NCI-H146 treated with DMSO at 0.1 percent for 48 hours (cell line): ENCODE results near the gene ABCG2.
"Not testable (repeated sequence)": the region's sequence is repeated elsewhere in the genome, so short reads cannot be mapped to it uniquely, and the experiment has no call there.

Source experiments
- DNase-seq: peaks from one replicate; lab custom pipeline; 2025; ENCODE audit not compliant: unreplicated experiment; lab: John Stamatoyannopoulos, UW

ABCG2 gene

DNA sequence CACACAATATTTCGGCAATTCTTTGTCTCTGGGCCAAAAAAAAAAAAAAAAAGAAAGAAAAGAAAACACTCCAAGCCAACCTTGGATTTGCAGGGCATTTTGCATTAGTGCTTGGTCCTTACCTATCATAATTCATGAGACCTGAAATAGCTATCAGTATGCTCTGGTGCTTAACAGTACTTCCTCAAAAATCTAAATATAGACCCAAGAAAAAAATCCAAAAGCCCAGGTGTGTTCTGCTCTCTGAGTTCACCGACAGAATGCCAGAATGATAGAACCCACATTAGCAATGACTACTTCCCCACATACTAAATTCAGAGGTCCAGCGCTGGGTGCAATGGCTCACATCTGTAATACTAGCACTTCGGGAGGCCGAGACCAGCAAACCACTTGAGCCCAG is 42.9 kb downstream of the ABCG2 start:
- no peak for DNase-seq

DNA sequence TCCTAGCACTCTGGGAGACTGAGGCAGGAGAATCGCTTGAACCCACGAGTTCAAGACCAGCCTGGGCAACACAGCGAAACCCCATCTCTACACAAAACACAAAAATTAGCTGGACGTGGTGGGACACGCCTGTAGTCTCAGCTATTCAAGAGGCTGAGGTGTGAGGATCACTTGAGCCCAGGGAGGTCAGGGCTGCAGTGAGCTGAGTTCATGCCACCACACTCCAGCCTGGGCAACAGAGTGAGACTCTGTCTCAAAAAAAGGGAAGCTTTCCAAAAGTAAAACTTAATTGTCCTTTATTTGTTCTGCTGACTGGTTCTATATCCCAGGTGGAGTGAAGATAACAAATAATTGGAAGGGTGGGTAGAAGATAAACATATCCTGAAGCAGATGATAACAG is 45.6 kb downstream of the ABCG2 start:
- DNase-seq: no peak

DNA sequence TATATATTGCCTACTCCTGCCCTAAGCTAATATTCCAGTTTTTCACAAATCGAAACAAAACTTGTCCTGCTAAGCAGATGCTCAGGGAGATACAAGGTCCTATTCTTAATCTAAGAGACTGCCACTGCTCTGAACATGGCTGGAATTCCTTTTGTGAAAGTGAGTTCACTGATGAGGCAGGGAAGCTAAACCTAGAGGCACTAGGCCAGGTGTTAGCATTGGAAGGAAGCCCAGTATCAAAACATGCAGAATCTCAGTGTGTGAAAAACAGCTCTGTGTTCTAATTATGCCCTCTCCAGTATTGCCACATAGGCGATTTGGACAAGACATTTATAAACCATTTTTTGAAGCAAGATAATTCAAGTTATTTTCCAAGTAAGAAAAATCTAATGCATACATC is 47.6 kb downstream of the ABCG2 start:
- DNase-seq: no peak

DNA sequence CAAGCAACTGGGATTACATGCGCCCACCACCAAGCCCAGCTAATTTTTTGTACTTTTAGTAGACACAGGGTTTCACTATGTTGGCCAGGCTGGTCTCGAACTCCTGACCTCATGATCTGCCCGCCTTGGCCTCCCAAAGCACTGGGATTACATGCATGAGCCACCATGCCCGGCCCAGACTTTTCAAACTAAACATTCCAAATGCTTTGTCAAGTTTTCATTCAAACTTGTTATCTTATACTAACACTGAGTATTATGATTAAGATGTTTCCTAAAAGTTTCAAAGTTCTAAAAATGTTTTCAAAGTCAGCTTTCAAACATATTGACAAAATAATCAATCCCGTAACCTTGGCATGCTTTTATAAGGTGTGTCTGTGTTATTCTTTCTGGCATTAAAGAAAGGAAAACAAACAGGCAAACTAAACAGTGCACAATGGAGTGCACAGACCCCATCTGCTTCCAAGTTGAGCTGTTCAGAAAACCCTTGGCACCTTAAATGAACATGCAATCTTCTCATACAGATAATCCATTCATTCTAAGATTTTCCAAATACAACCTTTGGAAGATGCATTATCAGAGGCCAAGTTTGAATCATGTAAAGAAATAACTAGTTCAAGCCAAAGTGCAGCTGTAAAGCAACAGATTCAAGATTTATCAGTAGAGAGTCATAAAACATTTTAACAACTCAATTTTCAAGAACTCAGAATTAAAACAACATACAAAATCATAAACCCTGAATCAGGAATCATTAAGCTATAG is 49.1 kb downstream of the ABCG2 start:
- DNase-seq: no peak

DNA sequence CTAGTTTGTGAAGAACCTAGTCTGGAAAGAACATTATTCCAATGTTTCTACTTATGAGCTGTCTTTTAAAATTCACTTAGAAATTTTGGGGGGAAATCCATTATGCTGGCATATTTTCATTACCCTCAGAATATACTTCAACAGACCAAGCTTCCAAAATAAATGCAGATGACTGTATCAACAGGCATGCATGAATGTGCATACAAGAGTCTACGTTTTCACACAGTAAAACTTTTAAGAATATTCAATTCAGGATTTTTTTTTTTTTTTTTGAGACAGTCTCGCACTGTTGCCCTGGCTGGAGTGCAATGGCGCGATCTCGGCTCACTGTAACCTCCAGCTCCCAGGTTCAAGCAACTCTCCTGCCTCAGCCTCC is 49.7 kb downstream of the ABCG2 start:
- no peak for DNase-seq

DNA sequence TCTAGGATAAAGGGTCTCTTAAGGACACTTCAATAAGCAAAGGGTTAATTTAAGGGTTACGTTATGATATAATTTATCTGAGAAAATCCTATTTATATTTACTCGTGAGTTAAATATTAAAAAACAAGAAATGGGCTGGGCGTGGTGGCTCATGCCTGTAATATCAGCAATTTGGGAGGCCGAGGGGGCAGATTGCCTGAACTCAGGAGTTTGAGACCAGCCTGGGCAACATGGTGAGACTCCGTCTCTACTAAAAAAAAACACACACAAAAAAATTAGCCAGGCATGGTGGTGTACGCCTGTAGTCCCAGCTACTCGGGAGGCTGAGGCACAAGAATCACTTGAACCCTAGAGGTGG is 50.4 kb downstream of the ABCG2 start:
- DNase-seq: not testable (repeated sequence)

DNA sequence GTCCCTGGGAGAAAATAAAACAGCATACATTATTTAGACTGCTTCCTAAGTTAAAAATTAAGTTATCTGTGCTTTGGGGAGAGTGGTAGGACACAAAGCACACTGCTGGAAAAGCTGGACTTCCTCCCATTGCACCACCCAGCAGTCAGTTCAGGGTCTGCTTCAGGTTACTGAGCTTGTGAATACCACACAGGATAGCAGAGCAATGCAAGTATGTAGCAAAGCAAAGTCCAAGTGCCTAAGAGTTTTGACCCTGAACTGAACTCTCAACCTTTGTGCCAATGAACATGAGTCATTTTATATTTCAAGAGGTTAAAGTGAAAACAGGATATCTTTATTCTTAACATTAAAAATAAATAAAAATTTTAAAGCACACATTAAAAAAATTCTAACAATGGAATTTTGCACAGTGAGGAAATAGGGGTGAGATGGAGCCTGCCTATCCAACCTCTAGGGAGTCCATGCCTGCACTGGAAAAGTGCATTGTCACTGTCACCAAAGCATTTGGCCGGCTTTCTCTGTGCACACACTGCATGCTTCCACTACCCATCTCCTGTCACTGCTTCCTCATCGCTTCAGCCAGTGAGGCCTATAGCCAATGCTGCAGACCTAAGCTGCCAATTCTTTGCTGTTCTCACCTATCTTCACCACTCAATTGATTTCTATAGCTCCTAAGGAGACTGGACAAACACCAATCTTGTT is 50.9 kb downstream of the ABCG2 start:
- DNase-seq: no peak

DNA sequence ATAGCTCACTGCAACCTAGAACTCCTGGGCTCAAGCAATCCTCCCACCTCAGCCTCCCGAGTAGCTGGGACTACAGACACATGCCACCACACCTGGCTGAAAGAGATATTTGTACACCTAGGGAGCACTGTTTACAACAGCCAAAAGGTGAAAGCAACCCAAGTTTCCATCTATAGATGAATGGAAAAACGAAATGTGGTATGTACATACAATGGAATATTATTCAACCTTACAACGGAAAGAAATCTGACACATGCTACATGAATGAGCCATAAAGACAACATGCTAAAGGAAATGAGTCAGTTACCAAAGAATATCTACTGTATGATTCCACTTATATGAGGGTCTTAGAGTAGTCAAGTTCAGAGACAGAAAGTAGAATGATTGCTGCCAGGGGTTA is 52.2 kb downstream of the ABCG2 start:
- no peak for DNase-seq

DNA sequence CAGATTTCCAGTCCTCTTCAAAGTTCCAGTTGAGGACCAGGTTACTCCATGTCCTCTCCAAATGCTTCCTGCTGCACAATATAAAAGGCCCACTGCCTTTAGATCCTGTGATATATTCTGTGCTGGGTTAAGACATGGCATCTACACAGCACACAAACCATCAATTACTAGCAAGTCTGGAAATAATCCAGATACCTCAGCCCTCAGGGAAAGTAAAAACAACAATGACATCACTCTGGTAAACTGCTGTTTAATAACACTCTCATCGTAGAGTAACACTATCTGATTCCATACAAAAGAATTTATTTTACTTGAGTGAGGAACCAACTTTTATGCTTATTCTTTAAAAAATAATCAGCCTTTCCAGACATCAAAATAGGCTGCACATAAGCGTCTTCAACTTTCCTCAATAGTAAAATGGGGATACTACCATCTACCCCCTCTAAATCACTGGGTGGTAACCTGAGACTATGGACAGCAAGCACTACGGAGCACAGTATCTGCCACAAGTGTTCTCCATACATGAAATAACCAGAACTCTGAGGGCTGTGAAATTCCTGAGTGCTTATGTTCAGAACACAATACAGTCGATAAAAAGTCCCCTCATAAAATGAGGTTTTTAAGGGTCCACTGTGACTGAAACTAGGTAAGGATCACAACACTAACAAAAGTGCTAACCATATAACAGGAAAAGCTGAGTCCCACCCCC is 53.4 kb downstream of the ABCG2 start:
- no peak for DNase-seq

DNA sequence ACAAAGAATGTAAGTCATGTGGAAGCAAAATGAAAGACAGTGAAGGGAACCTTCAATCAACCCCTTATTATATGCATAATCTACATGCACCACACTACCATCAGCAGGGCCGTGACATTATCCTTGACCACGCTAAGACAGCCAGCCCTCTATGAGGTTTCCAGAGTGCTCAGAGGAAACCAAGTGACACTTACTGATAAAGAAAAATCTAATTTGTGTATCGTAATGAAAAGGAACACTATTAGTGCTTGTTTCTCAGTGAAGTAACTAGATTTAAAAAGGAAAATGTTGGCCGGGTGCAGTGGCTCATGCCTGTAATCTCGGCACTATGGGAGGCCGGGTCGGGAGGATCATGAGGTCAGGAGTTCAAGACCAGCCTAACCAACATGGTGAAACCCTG is 56.4 kb downstream of the ABCG2 start:
- no peak for DNase-seq

DNA sequence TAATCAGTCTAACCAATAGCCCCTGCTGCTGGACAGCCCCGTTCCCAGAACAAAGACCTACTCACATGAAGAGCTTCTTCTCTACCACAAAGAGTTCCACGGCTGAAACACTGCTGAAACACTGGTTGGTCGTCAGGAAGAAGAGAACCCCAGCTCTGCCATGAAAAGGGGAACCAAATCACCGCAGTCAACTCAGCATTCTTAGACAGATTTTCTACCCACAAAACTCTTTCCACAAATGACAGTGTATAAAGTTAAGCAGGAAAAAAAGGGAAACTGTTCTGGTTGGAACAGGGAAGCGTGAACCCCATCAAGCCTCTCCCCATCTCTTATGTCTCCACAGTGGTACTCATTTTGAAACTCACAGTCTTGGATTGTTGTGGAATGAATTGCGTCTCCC is 57.3 kb downstream of the ABCG2 start:
- DNase-seq: no peak

DNA sequence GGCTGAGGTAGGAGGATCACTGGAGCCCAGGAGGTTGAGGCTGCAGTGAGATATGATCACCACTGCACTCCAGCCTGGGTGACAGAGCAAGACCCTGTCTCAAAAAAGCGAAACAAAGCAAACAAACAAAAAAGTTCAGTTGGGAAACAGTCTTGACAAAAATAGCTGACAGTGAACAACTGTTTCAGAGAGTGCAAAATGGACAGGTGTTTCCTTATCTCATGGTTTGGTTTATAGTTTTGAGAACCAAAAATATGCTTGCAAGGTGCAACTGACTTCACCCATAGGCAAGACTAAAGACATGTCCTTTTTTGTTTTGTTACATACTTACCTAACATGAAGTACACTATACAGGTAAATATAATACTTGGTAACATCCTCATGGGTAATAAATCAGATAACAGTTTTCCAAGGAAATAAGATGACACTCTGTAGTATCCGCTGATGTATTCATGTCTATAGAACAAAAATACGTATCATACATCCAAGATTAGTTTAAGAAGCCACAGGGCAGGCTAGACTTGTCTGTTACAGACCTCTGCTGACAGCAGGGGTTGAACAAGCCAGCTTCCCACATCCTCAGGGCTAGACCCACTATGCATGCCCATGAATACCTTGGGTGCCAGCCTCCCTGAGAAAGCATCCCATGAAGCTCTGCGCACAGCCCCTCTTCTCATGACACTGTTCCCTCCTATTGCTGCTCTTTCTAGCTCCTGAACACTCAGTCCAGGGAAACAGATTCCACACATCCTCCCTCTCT is 59.3 kb downstream of the ABCG2 start:
- no peak for DNase-seq

DNA sequence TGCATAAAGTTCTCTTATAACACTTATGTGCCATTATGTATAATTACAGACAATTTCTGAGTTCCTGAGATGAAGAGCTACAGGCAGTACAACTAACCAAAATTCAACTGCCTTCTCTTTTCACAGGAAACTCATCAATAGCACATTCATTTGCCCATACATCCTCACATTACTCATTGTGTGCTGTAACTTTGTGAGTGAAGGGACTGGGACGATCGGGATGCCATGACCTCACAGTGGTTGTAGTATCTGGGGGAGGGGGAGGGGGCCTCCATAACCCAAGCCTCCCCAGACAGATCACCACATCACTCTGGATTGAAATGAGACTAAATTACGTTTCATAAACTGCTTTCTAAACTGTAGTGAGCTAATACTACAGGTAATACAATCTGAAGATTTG is 60.7 kb downstream of the ABCG2 start:
- DNase-seq: no peak

DNA sequence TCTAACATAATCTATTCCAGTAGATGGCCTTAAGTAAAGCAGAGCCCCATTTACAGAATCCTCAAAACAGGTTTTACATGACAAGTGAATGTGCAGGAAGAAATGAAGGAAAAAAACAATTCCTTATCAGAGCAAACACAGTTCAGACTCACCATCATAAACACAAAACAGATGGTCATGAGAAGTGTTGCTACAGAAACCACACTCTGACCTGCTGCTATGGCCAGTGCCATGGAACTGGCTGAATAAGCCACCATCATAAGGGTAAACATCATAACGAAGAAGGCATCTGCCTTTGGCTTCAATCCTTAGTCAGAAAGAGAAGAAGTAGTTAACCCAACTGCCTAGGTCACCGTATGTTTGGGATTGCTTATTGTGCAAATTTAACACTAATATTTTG is 61.1 kb downstream of the ABCG2 start:
- no peak for DNase-seq

DNA sequence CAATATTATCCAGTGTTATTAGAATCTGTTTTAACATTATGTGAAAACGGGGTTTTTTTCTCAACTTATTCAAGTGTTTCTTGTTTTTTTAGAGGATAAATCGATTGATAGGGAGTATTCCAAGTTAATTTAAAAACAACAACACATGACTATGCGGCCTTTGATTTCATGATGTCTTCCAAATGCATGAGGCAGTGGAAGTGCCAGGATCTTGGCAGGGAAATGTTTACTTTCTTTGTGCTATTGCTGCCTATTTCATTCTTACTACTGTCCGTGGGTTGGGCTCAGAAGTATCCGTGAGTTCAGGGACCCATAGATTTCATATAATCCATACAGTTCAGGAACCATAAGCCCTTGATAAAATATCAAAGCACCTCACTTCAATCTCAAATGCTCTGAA is 64.6 kb downstream of the ABCG2 start:
- DNase-seq: no peak

DNA sequence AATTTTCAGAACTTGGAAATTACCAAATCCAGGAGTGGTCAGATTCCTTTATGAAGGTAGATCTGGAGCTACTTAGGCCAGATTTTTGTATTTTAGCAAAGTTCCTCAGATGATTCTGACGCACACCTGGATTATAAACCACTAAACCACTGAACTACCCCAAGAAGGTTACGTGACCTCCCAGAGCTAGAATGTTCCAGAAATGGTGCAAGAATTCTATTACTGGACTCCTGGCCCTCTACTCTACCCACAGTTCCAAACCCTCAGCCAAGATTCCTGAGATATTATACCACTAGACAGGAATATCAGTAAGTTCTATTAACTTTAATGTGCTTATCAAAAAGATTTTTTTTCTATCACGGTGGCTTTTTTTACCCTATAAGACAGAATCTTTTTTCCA is 67.1 kb downstream of the ABCG2 start:
- no peak for DNase-seq

DNA sequence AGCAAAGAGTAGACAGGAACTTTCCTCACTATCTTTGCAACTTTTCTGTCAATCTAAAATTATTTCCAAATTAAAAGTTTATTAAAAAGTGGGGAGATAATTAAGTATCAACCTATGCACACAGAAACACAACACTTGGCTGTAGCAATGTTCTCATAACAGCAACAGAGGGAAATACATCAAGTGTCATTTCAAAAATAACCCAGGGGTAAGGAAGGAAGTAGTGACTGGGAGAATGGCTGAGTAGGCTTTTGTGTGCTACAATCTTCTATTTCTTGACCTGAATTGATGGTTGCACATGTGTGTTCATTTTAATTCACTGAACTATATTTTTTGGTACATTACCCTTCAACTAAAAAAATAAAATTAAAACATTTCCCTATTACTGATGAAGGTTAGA is 67.5 kb downstream of the ABCG2 start:
- DNase-seq: no peak

DNA sequence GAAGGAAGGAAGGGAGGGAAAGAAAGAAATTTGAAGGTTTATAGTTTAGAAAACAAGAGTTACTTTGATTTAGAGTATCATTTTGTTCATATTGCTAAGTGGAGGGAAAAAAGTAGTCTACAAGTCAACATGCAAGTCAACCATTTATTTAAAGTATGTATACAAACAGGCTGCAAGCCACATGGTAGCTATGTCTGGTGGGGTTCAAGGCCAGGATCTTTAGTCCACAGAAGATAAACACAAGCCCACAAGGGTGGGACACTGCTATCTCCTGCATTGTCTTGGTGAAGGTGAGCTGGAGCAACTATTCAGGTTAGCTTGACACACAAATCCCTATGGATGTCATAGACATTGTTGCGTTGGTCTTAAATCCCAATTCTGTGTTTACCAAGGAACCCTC is 71.4 kb downstream of the ABCG2 start:
- no peak for DNase-seq

DNA sequence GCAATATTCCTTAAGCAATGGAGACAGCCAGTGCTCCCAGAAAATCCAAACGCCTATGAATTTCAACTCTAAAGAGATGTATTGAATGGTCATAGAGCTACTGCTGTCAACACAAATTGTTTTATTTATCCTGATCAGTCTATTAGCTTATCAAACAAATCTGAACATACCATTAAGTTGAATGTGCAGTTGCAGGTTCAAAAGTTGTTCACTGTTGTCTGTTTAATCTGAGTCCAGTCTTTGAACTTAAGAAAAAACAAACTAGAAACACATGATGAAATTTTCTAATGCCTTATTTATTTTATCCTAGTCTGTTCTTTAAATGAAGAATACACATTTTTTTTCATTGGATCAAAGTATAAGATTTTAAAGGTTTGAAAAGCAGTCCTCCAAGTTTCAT is 77.8 kb downstream of the ABCG2 start:
- DNase-seq: no peak

DNA sequence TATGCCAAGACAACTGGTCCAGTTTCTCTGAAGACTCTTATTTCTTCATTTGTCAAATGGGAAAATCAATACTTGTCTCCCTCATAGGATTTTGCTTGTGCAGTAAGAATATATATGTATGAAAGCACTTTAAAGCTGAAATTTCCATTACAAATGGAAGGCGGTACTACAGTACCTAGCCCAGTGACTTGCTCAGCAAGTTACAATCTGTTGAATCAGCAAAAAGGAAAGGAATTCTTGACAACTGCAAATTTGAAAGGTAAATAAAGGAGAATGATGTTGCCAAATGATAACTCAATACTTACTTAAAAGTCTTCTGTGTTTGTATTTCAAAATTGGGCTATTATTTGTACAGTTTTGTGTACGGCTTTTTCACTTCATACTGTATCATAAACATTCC is 79.9 kb downstream of the ABCG2 start:
- DNase-seq: no peak

DNA sequence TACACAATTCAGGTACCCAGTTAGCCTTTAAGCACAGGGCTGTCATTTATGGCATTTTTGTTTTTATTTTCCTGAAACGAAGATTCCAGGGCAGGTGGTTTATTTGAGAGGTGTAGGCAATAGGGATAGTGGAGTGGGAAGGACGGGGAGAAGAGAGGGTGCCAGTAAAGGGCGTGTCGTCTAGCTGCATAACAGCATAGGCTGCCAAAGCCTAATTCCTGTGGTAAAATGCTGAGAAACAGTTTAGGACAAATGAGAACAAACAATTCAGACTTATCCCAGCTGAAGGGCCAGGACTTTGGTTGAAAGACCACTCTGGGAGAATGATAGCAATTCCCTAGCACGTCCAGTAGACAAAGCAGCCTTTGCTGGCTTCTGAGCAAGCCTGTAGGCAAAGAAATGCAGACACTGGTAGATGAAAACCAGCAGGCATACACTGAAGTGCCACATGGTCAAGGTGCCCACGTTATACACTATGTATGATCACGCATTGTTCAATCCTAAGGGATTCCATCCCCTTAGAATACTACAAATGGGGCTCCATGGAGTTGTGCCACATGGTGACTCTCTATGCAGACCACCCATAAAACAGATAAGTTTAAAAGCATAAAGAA is 80.4 kb downstream of the ABCG2 start:
- DNase-seq: no peak
